ENCODE data around the gene NOXO1. TPM values are rescaled to one million over a fixed set of nuclear protein-coding genes. Genes with fewer than 3 reads are reported as not detected.

The NOXO1 gene
- total and polyA plus RNA-seq, 4 donors, result 0.28 to 0.67 (median 0.63) TPM; not detected in 1

DNA sequence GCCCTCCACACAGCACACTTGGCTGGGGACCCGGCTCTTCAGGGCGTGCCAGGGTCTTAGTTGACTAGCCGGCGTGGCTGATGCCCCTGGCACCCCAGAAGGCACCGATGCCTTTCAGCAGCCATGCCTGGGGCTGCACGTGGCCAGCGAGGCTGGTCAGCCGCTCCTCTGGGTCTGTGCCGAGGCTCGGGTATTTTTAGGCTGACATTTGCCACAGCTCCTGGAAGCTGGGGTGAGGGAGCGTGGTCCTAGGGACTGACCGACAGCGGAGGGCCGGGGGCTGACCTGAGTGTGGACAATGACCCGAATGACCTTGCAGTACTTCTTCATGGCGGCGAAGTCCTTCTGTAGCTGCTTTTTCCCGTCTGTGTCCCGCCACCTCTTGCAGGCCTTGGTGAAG lies 30.7 kb downstream of the NOXO1 start:
- H3K9ac ChIP-seq (ENCODE audit: low read depth in 1 of 2, low read length in 2 of 2), result no peak overlapping the region
- H3K4me3 ChIP-seq (ENCODE audit: low read depth in 1 of 3, low read length in 3 of 3), result no peak overlapping the region
- no peaks in the 10 kb centered on the region for H3K4me1 ChIP-seq (ENCODE audit: control insufficient read depth in 4 of 4, insufficient read depth in 4 of 4, low read length in 3 of 4)
- H3K27ac ChIP-seq (ENCODE audit: low read depth in 1 of 2, low read length in 2 of 2), result no peak overlapping the region
- no peaks in the 10 kb centered on the region for H3K36me3 ChIP-seq (ENCODE audit: control insufficient read depth in 4 of 4, insufficient read depth in 3 of 4, low read depth in 1 of 4, low read length in 3 of 4)
- H3K9me3 ChIP-seq (ENCODE audit: control insufficient read depth in 4 of 4, low read length in 3 of 4), result no peaks in the 10 kb centered on the region
- TF ChIP-seq HNF4A (conservative IDR thresholded peaks at IDR 0.05), result no peak
- TF ChIP-seq SP1 (IDR thresholded peaks at IDR 0.05), result no peak
- no peak for TF ChIP-seq NR2F2 (IDR thresholded peaks at IDR 0.05)
- TF ChIP-seq, protein P1, sequence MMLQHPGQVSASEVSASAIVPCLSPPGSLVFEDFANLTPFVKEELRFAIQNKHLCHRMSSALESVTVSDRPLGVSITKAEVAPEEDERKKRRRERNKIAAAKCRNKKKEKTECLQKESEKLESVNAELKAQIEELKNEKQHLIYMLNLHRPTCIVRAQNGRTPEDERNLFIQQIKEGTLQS (IDR thresholded peaks at IDR 0.05), result no peak
- TF ChIP-seq YY1 (IDR thresholded peaks at IDR 0.05), result no peak
- TF ChIP-seq, protein P2, sequence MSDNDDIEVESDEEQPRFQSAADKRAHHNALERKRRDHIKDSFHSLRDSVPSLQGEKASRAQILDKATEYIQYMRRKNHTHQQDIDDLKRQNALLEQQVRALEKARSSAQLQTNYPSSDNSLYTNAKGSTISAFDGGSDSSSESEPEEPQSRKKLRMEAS (IDR thresholded peaks at IDR 0.05), result no peak
- H3K27me3 ChIP-seq (ENCODE audit: control insufficient read depth in 4 of 4, insufficient read depth in 4 of 4, low read length in 3 of 4), result no peaks in the 10 kb centered on the region
- no peak for DNase-seq (ENCODE audit: low spot score)
- WGBS, result 90% methylated on average over 19 of the region's 19 CpGs

DNA sequence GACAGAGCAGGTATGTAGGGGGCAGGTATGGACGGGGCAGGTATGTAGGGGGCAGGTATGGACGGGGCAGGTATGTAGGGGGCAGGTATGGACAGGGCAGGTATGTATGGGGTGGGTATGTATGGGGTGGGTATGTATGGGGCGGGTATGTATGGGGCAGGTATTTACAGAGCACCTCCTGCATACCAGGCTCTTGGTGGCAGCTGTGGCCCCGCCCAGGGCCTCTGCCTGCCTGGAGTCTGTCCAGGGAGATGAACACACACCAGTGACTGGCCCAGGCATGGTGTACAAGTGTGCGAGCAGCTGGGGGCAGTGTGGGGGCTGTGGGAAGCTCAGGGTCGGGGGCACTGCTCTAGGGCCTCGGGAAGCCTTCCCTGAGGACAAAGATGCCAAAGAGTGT lies 31.2 kb downstream of the NOXO1 start:
- no peak overlapping the region for H3K9ac ChIP-seq (ENCODE audit: low read depth in 1 of 2, low read length in 2 of 2)
- H3K27ac ChIP-seq (ENCODE audit: low read depth in 1 of 2, low read length in 2 of 2), result no peak overlapping the region
- H3K27me3 ChIP-seq (ENCODE audit: control insufficient read depth in 4 of 4, insufficient read depth in 4 of 4, low read length in 3 of 4), result no peaks in the 10 kb centered on the region
- DNase-seq (ENCODE audit: low spot score), result no peak
- H3K4me1 ChIP-seq (ENCODE audit: control insufficient read depth in 4 of 4, insufficient read depth in 4 of 4, low read length in 3 of 4), result no peaks in the 10 kb centered on the region
- 84% methylated on average over 7 of the region's 7 CpGs for WGBS
- H3K4me3 ChIP-seq (ENCODE audit: low read depth in 1 of 3, low read length in 3 of 3), result no peak overlapping the region
- H3K9me3 ChIP-seq (ENCODE audit: control insufficient read depth in 4 of 4, low read length in 3 of 4), result no peaks in the 10 kb centered on the region
- TF ChIP-seq, protein P1 (IDR thresholded peaks at IDR 0.05), result no peak
- no peak for TF ChIP-seq TAF1 (conservative IDR thresholded peaks at IDR 0.05)
- TF ChIP-seq, protein P3, sequence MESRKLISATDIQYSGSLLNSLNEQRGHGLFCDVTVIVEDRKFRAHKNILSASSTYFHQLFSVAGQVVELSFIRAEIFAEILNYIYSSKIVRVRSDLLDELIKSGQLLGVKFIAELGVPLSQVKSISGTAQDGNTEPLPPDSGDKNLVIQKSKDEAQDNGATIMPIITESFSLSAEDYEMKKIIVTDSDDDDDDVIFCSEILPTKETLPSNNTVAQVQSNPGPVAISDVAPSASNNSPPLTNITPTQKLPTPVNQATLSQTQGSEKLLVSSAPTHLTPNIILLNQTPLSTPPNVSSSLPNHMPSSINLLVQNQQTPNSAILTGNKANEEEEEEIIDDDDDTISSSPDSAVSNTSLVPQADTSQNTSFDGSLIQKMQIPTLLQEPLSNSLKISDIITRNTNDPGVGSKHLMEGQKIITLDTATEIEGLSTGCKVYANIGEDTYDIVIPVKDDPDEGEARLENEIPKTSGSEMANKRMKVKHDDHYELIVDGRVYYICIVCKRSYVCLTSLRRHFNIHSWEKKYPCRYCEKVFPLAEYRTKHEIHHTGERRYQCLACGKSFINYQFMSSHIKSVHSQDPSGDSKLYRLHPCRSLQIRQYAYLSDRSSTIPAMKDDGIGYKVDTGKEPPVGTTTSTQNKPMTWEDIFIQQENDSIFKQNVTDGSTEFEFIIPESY (IDR thresholded peaks at IDR 0.05), result no peak
- no peak for TF ChIP-seq YY1 (IDR thresholded peaks at IDR 0.05)
- TF ChIP-seq FOXA2 (IDR thresholded peaks at IDR 0.05), result no peak
- TF ChIP-seq, protein P4, sequence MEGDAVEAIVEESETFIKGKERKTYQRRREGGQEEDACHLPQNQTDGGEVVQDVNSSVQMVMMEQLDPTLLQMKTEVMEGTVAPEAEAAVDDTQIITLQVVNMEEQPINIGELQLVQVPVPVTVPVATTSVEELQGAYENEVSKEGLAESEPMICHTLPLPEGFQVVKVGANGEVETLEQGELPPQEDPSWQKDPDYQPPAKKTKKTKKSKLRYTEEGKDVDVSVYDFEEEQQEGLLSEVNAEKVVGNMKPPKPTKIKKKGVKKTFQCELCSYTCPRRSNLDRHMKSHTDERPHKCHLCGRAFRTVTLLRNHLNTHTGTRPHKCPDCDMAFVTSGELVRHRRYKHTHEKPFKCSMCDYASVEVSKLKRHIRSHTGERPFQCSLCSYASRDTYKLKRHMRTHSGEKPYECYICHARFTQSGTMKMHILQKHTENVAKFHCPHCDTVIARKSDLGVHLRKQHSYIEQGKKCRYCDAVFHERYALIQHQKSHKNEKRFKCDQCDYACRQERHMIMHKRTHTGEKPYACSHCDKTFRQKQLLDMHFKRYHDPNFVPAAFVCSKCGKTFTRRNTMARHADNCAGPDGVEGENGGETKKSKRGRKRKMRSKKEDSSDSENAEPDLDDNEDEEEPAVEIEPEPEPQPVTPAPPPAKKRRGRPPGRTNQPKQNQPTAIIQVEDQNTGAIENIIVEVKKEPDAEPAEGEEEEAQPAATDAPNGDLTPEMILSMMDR (IDR thresholded peaks at IDR 0.05; ENCODE audit: low read depth, low read length, missing input control), result no peak
- TF ChIP-seq HNF4G (IDR thresholded peaks at IDR 0.05), result no peak
- no peaks in the 10 kb centered on the region for H3K36me3 ChIP-seq (ENCODE audit: control insufficient read depth in 4 of 4, insufficient read depth in 3 of 4, low read depth in 1 of 4, low read length in 3 of 4)

DNA sequence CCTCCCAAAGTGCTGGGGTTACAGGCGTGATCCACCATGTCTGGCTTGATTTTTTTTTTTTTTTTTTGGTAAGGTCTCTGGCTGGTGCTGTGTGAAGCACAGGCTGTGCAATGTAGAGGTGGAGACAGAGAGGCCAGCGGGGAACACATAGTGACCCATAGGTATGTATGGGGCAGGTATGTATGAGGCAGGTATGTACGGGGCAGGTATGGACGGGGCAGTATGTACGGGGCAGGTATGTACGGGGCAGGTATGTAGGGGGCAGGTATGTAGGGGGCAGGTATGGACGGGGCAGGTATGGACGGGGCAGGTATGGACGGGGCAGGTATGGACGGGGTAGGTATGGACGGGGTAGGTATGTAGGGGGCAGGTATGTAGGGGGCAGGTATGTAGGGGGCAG lies 31.8 kb downstream of the NOXO1 start:
- no peak overlapping the region for H3K9ac ChIP-seq (ENCODE audit: low read depth in 1 of 2, low read length in 2 of 2)

More for the DNA sequence above, 31.8 kb downstream of the NOXO1 start:
- 95% methylated on average over 11 of the region's 11 CpGs for WGBS
- Histone ChIP-seq H3K27me3 (ENCODE audit: control insufficient read depth in 4 of 4, insufficient read depth in 4 of 4, low read length in 3 of 4) (no peaks in the 10 kb centered on the region), H3K36me3 (ENCODE audit: control insufficient read depth in 4 of 4, insufficient read depth in 3 of 4, low read depth in 1 of 4, low read length in 3 of 4) (no peaks in the 10 kb centered on the region), H3K4me3 (ENCODE audit: low read depth in 1 of 3, low read length in 3 of 3) (no peak overlapping the region), H3K9me3 (ENCODE audit: control insufficient read depth in 4 of 4, low read length in 3 of 4) (no peaks in the 10 kb centered on the region), H3K27ac (ENCODE audit: low read depth in 1 of 2, low read length in 2 of 2) (no peak overlapping the region), H3K4me1 (ENCODE audit: control insufficient read depth in 4 of 4, insufficient read depth in 4 of 4, low read length in 3 of 4) (no peaks in the 10 kb centered on the region)
- TF ChIP-seq, protein P2 (IDR thresholded peaks at IDR 0.05), result no peak
- no peak for DNase-seq (ENCODE audit: low spot score)

All from liver (tissue), 9 donors.